ENCODE measurements around the gene SLX9.

GRCh38 chr21:44926331-44927101, 13.3 kb upstream of the SLX9 start:
- TF ChIP-seq CTCF (IDR thresholded peaks at IDR 0.05), result no peak
- no peak for TF ChIP-seq EZH2 (IDR thresholded peaks at IDR 0.05; ENCODE audit: borderline replicate concordance, insufficient read depth, low read depth, low read length, poor library complexity, severe bottlenecking)
